ENCODE results near the gene AGBL5. TPM values are rescaled to one million over a fixed set of nuclear protein-coding genes. Genes with fewer than 3 reads are reported as not detected.
A peak's percentile ranks its signal among the peaks of the same experiment; 100 is the strongest.

AGBL5 gene
- total and polyA plus RNA-seq, 9 of the 15 experiments (the other 6 are each of a cell fraction or from before 2014, with no cell fraction given) = 3.3 to 52.7 (median 26.2) TPM

DNA sequence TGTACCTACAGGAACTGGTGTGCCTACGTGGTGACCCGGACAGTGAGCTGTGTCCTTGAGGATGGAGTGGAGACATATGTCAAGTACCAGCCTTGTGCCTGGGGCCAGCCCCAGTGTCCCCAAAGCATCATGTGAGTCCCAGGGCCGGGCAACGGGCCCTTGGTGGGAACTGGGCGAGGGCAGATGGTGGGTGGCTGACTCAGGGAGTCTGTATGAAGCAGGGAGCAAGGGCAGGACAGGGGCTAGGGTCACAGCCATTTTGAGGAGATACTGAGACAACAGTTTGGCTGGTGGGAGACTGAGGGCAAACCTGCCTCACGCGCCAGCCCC lies 28.6 kb downstream of the AGBL5 start:
- no peak for DNase-seq (ENCODE audit: extremely low read depth in 1 of 4, low spot score in 3 of 4)
- WGBS (ENCODE audit: insufficient coverage, low coverage, missing lambda C conversion rate) = 97% methylated on average over 5 of the region's 7 CpGs
- POLR2A ChIA-PET = interaction anchor here (0.7 kb wide), 1 partner anchor 31 kb away, joined by 3 read pairs; no protein-coding TSS in a partner anchor
- no peak for TF ChIP-seq FUS (optimal IDR thresholded peaks at IDR 0.05; ENCODE audit: low read depth, low read length)
- no peak for TF ChIP-seq ZNF764 (CRISPR knock-in tag; IDR thresholded peaks at IDR 0.05; ENCODE audit: low read depth)
- no peak for TF ChIP-seq JUND (IDR thresholded peaks at IDR 0.05; ENCODE audit: borderline replicate concordance, low read depth, low read length)
- TF ChIP-seq JUND (tag; IDR thresholded peaks at IDR 0.05; ENCODE audit: borderline replicate concordance, low read depth, low read length) = no peak
- TF ChIP-seq, protein P1, sequence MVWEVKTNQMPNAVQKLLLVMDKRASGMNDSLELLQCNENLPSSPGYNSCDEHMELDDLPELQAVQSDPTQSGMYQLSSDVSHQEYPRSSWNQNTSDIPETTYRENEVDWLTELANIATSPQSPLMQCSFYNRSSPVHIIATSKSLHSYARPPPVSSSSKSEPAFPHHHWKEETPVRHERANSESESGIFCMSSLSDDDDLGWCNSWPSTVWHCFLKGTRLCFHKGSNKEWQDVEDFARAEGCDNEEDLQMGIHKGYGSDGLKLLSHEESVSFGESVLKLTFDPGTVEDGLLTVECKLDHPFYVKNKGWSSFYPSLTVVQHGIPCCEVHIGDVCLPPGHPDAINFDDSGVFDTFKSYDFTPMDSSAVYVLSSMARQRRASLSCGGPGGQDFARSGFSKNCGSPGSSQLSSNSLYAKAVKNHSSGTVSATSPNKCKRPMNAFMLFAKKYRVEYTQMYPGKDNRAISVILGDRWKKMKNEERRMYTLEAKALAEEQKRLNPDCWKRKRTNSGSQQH (CRISPR knock-in tag; IDR thresholded peaks at IDR 0.05) = no peak
- no peak for TF ChIP-seq SRSF1 (IDR thresholded peaks at IDR 0.05; ENCODE audit: low read depth, low read length)
- no peak for TF ChIP-seq ZNF384 (IDR thresholded peaks at IDR 0.05; ENCODE audit: low read depth, low read length)
- no peak for TF ChIP-seq SIN3A (IDR thresholded peaks at IDR 0.05; ENCODE audit: borderline replicate concordance in 2 of 2, control insufficient read depth in 1 of 2, low read depth in 2 of 2, low read length in 2 of 2)
- no peak for TF ChIP-seq SMARCB1 (IDR thresholded peaks at IDR 0.05; ENCODE audit: insufficient read length, low read depth)
- TF ChIP-seq SMAD3 (CRISPR knock-in tag; conservative IDR thresholded peaks at IDR 0.05) = no peak
- TF ChIP-seq TRIM24 (IDR thresholded peaks at IDR 0.05) = no peak
- TF ChIP-seq MAX (CRISPR knock-in tag; IDR thresholded peaks at IDR 0.05) = no peak
- TF ChIP-seq, protein P2, sequence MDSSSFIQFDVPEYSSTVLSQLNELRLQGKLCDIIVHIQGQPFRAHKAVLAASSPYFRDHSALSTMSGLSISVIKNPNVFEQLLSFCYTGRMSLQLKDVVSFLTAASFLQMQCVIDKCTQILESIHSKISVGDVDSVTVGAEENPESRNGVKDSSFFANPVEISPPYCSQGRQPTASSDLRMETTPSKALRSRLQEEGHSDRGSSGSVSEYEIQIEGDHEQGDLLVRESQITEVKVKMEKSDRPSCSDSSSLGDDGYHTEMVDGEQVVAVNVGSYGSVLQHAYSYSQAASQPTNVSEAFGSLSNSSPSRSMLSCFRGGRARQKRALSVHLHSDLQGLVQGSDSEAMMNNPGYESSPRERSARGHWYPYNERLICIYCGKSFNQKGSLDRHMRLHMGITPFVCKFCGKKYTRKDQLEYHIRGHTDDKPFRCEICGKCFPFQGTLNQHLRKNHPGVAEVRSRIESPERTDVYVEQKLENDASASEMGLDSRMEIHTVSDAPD (CRISPR knock-in tag; IDR thresholded peaks at IDR 0.05) = no peak
- no peak for TF ChIP-seq JUN (IDR thresholded peaks at IDR 0.05; ENCODE audit: borderline replicate concordance, low read depth, low read length)
- TF ChIP-seq JUN (CRISPR knock-in tag; IDR thresholded peaks at IDR 0.05; ENCODE audit: borderline replicate concordance) = no peak
- TF ChIP-seq CREM (IDR thresholded peaks at IDR 0.05; ENCODE audit: low read depth) = no peak
- no peak for TF ChIP-seq FOXJ3 (CRISPR knock-in tag; IDR thresholded peaks at IDR 0.05)
- TF ChIP-seq ESRRB (CRISPR knock-in tag; IDR thresholded peaks at IDR 0.05; ENCODE audit: borderline replicate concordance) = no peak

More for the DNA sequence above, 28.6 kb downstream of the AGBL5 start:
- ATAC-seq (no peak), FAIRE-seq (no peak)
- Histone ChIP-seq H3K4me1 (replicated peaks in 1 of 2; ENCODE audit: control insufficient read depth in 2 of 2, insufficient read depth in 2 of 2, low read length in 2 of 2) (peaks cover 61% of the 10 kb centered on the region in 2 experiments), H2AFZ (ENCODE audit: low read depth, low read length) (peak overlapping the region; percentile 90), H3K27me3 (ENCODE audit: control insufficient read depth in 2 of 2, insufficient read depth in 2 of 2, low read length in 2 of 2) (no peaks in the 10 kb centered on the region), H4K20me1 (replicated peaks; ENCODE audit: control insufficient read depth, insufficient read depth, low read length) (no peaks in the 10 kb centered on the region), H3K9ac (ENCODE audit: insufficient read depth in 1 of 2, low read depth in 2 of 2, low read length in 2 of 2) (peak overlapping the region in 1 of 2 experiments; percentile 77; a peak in 2 of 4 replicates), H3K4me2 (ENCODE audit: insufficient read depth, low read length) (no peak overlapping the region), H3K79me2 (ENCODE audit: control insufficient read depth, insufficient read depth, low read length) (no peaks in the 10 kb centered on the region), H3K9me3 (replicated peaks; ENCODE audit: control insufficient read depth, insufficient read depth, low read depth, low read length) (no peaks in the 10 kb centered on the region), H3K9me1 (ENCODE audit: control insufficient read depth, insufficient read depth, low read length) (peaks cover 4% of the 10 kb centered on the region), H3K4me3 (no peak overlapping the region), H3K36me3 (ENCODE audit: control insufficient read depth, insufficient read depth, low read length) (no peaks in the 10 kb centered on the region), H3K27ac (ENCODE audit: extremely low read depth, low read depth, low read length) (no peak overlapping the region; the same call in 2 of the 3 replicates)
- in situ Hi-C loops (cut with MboI) = no loop called here
- no TSS peak for BruUV-seq (replicated peaks)
- intact Hi-C loops (cut with micrococcal nuclease) = loop anchor here (2.0 kb wide), 2 partner anchors 29 to 233 kb away; partner anchors contain the start of gene AGBL5
- CTCF ChIA-PET (ENCODE audit: low intra/inter-chr PET ratio) = no interaction called here
